DOHH2 (cell line): ENCODE data around the gene KNTC1.
"Not testable (repeated sequence)": the region's sequence is repeated elsewhere in the genome, so short reads cannot be mapped to it uniquely, and the experiment has no call there.

Source experiments
- EZH2phosphoT487 ChIP-seq: fragments of 200-600 bp; sonication (generic); IDR thresholded peaks from 2 replicates; pipeline ENCODE4 v1.6.1; 2017; ENCODE audit warnings: borderline replicate concordance, mild to moderate bottlenecking, antibody characterized with exemption, low read length, moderate library complexity, mixed read lengths
- TF ChIP-seq, protein P1 (sequence below): fragments of 200-600 bp; sonication (generic); IDR thresholded peaks from one replicate; pipeline ENCODE4 v1.5.1; 2014; ENCODE audit warnings: antibody characterized with exemption, mild to moderate bottlenecking, low read depth, low read length; ENCODE audit not compliant: poor library complexity, severe bottlenecking

- TF ChIP-seq, protein P1, sequence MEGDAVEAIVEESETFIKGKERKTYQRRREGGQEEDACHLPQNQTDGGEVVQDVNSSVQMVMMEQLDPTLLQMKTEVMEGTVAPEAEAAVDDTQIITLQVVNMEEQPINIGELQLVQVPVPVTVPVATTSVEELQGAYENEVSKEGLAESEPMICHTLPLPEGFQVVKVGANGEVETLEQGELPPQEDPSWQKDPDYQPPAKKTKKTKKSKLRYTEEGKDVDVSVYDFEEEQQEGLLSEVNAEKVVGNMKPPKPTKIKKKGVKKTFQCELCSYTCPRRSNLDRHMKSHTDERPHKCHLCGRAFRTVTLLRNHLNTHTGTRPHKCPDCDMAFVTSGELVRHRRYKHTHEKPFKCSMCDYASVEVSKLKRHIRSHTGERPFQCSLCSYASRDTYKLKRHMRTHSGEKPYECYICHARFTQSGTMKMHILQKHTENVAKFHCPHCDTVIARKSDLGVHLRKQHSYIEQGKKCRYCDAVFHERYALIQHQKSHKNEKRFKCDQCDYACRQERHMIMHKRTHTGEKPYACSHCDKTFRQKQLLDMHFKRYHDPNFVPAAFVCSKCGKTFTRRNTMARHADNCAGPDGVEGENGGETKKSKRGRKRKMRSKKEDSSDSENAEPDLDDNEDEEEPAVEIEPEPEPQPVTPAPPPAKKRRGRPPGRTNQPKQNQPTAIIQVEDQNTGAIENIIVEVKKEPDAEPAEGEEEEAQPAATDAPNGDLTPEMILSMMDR = not testable (repeated sequence)
- not testable (repeated sequence) for TF ChIP-seq EZH2phosphoT487
Measured at GRCh38 chr12:122487807-122488206, 39.2 kb upstream of the KNTC1 start.
